Measurements from ENCODE around the gene SHISA9. TPM values are rescaled to one million over a fixed set of nuclear protein-coding genes. Genes with fewer than 3 reads are reported as not detected.

The SHISA9 gene
- polyA plus RNA-seq, 3 donors: 0.01 TPM; not detected in 2

GRCh38 chr16:12906765-12907516 is 5.5 kb downstream of the SHISA9 start:
- Histone ChIP-seq H3K36me3 (replicated peaks in 1 of 2; ENCODE audit: control insufficient read depth in 1 of 2, insufficient read depth in 2 of 2, low read length in 2 of 2) (no peaks in the 10 kb centered on the region), H3K9ac (ENCODE audit: insufficient read depth, low read length, poor library complexity, severe bottlenecking) (no peak overlapping the region), H4K20me1 (ENCODE audit: insufficient read depth, low read length) (no peaks in the 10 kb centered on the region), H3K4me1 (ENCODE audit: control insufficient read depth in 1 of 2, insufficient read depth in 2 of 2, low read length in 2 of 2) (no peaks in the 10 kb centered on the region), H3K4me2 (replicated peaks; ENCODE audit: extremely low read depth, low read length, poor library complexity, severe bottlenecking) (no peak overlapping the region), H3K4me3 (replicated peaks in 1 of 3; ENCODE audit: low read depth in 2 of 3, low read length in 3 of 3) (no peak overlapping the region), H3K9me3 (replicated peaks in 1 of 2; ENCODE audit: control insufficient read depth in 1 of 2, insufficient read depth in 1 of 2, low read length in 2 of 2) (peaks cover 0 to 9% of the 10 kb centered on the region in 2 donors), H3K27me3 (ENCODE audit: control insufficient read depth in 2 of 2, insufficient read depth in 2 of 2, low read length in 2 of 2) (peaks cover 0 to 34% of the 10 kb centered on the region in 2 donors), H3K27ac (ENCODE audit: low read depth in 1 of 2, low read length in 2 of 2) (no peak overlapping the region), H2AFZ (ENCODE audit: insufficient read depth, low read depth, low read length, poor library complexity, severe bottlenecking) (no peak overlapping the region), H3K79me2 (ENCODE audit: insufficient read depth, low read length) (no peaks in the 10 kb centered on the region)
- intact Hi-C loops (cut with micrococcal nuclease): no loop called here
- Mint-ChIP-seq H3K4me1 (peaks cover 2% of the 10 kb centered on the region), H3K36me3 (no peaks in the 10 kb centered on the region), H3K9me3 (peaks cover 0 to 6% (median 3%) of the 10 kb centered on the region in 7 donors), H3K4me3 (peak overlapping the region in 1 of 2 donors; percentile 6), H3K27ac (no peak overlapping the region), H3K27me3 (ENCODE audit: low read depth in 3 of 3) (peaks cover 43 to 51% (median 46%) of the 10 kb centered on the region in 3 donors)
- 60% methylated on average over 1 of the region's 5 CpGs for WGBS (ENCODE audit: insufficient coverage)
- no peak for DNase-seq
- TF ChIP-seq CTCF (IDR thresholded peaks at IDR 0.05): no peak

GRCh38 chr16:12907670-12908233 is 6.4 kb downstream of the SHISA9 start:
- peak in 1 of 3 donors; percentile 6 for DNase-seq
- intact Hi-C loops (cut with micrococcal nuclease): no loop called here
- no peaks in the 10 kb centered on the region for H3K36me3 ChIP-seq (replicated peaks in 1 of 2; ENCODE audit: control insufficient read depth in 1 of 2, insufficient read depth in 2 of 2, low read length in 2 of 2)
- H2AFZ ChIP-seq (ENCODE audit: insufficient read depth, low read depth, low read length, poor library complexity, severe bottlenecking): no peak overlapping the region
- H3K9me3 ChIP-seq (replicated peaks in 1 of 2; ENCODE audit: control insufficient read depth in 1 of 2, insufficient read depth in 1 of 2, low read length in 2 of 2): peaks cover 0 to 9% of the 10 kb centered on the region in 2 donors
- Mint-ChIP-seq H3K36me3 (no peaks in the 10 kb centered on the region), H3K9me3 (peaks cover 0 to 3% (median 3%) of the 10 kb centered on the region in 7 donors), H3K4me3 (no peak overlapping the region), H3K4me1 (no peaks in the 10 kb centered on the region), H3K27me3 (ENCODE audit: low read depth in 3 of 3) (peaks cover 35 to 45% (median 37%) of the 10 kb centered on the region in 3 donors), H3K27ac (no peak overlapping the region)
- 35% methylated on average over 4 of the region's 5 CpGs for WGBS (ENCODE audit: insufficient coverage)
- H3K79me2 ChIP-seq (ENCODE audit: insufficient read depth, low read length): no peaks in the 10 kb centered on the region
- peaks cover 0 to 27% of the 10 kb centered on the region in 2 donors for H3K27me3 ChIP-seq (ENCODE audit: control insufficient read depth in 2 of 2, insufficient read depth in 2 of 2, low read length in 2 of 2)
- H3K9ac ChIP-seq (ENCODE audit: insufficient read depth, low read length, poor library complexity, severe bottlenecking): no peak overlapping the region
- no peak for TF ChIP-seq CTCF (IDR thresholded peaks at IDR 0.05)
- H4K20me1 ChIP-seq (ENCODE audit: insufficient read depth, low read length): no peaks in the 10 kb centered on the region
- no peaks in the 10 kb centered on the region for H3K4me1 ChIP-seq (ENCODE audit: control insufficient read depth in 1 of 2, insufficient read depth in 2 of 2, low read length in 2 of 2)
- no peak overlapping the region for H3K4me3 ChIP-seq (replicated peaks in 1 of 3; ENCODE audit: low read depth in 2 of 3, low read length in 3 of 3)
- no peak overlapping the region for H3K4me2 ChIP-seq (replicated peaks; ENCODE audit: extremely low read depth, low read length, poor library complexity, severe bottlenecking)
- no peak overlapping the region for H3K27ac ChIP-seq (ENCODE audit: low read depth in 1 of 2, low read length in 2 of 2)

All from CD14-positive monocyte (primary cell).